ENCODE data around the gene SUPT4H1. TPM values are rescaled to one million over a fixed set of nuclear protein-coding genes. Genes with fewer than 3 reads are reported as not detected.
A peak's percentile ranks its signal among the peaks of the same experiment; 100 is the strongest.

Gene SUPT4H1
- total RNA-seq, 2 experiments from 2014 or later = 66.1 to 69.0 TPM

DNA sequence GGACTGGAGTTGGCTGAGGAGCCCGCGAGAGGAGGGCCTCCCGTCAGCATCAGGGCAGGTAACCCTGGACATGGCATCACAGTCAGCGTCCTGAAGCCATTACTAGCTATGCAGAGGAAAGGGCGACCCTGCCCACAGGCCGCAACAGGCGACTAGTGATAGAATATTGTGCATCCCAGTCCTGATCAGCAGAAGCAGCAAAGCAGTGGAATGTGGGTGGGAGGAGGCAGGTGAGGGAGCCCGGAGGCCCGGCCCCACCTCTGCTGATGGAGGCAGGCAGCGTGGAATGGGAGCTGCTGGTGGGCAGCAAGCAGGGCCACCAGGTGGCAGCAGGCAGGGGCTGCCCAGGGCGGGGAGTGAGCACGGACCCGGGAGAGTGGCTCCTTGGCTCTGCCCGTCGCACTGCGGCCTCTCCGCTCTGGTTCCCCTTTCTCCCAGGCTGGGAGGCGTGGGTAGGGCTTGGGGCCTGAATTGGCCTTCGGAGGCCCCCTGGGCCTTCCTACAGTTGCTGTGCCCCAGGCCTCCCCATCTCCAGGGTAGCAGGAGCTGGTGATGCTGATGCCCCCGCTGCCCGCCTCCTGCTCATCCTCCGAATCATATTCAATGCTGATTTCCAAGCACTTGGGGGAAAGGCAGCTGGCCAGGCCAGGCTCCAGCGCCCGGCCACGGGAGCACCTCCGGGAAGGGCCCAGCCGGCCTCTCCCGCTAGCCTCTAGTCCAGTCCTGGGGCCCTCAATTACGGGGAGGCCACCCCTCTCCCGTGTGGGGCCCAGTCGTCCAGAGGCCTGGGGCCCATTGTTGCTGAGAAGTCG, 43.6 kb downstream of the SUPT4H1 start:
- no peak for DNase-seq
- H3K36me3 Mint-ChIP-seq (ENCODE audit: low read depth) = no peaks in the 10 kb centered on the region
- ChIA-PET CTCF (interaction anchor here (1.1 to 2.0 kb wide), 6 partner anchors 9 to 109 kb away, joined by 3 to 8 read pairs (median 5); partner anchors contain the start of gene RNF43), POLR2A (interaction anchor here (0.6 kb wide), 1 partner anchor 9 kb away, joined by 3 read pairs; no protein-coding TSS in a partner anchor)
- no peaks in the 10 kb centered on the region for H3K9me3 Mint-ChIP-seq
- H3K4me1 Mint-ChIP-seq = no peaks in the 10 kb centered on the region
- H3K4me3 Mint-ChIP-seq = no peak overlapping the region
- H3K27ac Mint-ChIP-seq = no peak overlapping the region
- H3K27me3 Mint-ChIP-seq = no peaks in the 10 kb centered on the region

DNA sequence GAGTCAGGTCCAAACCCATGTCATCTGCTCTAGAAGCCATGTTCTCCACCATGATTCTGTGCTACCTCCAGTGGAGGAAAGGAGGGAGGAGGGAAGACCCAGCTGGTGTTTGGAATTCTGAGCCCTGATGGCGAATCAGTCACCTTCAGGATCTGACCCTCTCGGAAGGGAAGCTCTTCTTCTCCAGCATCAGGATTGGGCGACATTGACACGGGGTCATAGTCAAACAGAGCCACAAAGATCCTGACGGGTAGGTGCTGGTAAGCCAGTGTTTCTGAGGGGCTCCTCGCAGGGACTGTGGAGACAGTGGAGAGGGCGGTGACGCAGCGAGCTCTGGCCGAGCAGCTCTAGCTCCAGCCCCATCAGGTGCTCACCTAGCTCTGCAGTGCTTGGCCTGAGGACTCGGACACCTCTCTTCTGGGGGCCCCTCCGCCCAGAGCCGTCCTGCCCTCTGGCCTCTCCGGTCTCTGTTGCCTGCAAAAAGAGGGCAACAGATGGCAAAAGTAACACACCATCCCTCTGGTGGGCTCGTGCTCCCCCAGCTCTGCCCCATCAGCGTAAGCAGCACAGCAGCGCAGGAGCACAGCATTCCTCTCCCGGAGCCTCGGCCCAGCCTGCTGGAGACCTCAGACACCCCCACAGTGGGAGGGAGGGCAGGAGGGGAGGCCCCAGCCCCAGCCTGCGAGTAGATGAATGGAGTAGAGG, 44.4 kb downstream of the SUPT4H1 start:
- CTCF ChIA-PET = interaction anchor here (1.1 to 2.0 kb wide), 5 partner anchors 9 to 110 kb away, joined by 3 to 8 read pairs (median 5); partner anchors contain the start of gene RNF43
- H3K36me3 Mint-ChIP-seq (ENCODE audit: low read depth) = no peaks in the 10 kb centered on the region
- POLR2A ChIA-PET = no interaction called here
- H3K9me3 Mint-ChIP-seq = no peaks in the 10 kb centered on the region
- H3K27ac Mint-ChIP-seq = no peak overlapping the region
- no peak overlapping the region for H3K4me3 Mint-ChIP-seq
- no peaks in the 10 kb centered on the region for H3K4me1 Mint-ChIP-seq
- no peak for DNase-seq
- no peaks in the 10 kb centered on the region for H3K27me3 Mint-ChIP-seq

DNA sequence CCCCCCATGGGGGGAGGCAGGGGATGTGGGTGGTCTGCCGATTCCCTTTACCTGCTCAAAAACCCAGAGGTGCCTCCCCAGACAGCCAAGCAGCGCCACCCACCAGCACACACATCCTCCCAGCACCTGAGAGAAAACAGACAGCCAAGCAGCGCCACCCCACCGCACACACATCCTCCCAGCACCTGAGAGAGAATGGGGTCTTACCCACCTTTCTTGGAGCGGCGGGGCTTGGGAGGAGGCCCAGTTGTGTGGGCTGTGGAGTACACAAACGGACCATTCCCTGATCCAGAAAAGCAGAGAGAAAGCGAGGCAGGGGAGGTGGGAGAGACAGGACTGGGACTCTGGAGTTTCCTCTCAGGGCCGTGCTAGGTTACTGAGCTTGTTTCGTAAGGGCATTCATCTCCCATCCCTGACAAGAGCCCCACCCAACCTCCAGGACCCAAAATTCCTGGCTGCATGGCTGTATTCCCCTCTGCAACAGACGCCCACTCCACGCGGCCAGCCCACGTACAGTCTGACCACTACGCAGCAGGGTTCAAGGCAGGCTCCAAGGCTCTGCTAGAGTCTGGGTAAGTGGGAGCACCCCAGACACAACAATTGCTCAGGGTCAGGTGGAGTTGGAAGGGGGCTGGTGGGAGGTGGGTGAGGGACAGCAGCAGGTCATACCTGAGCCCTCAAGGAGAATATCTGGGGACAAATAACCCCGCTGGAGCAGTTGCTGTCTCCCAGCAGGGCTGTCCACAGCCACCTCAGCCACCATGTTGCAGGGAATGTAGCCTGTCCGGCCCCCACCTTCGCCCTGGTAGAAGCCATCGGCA, 45.7 kb downstream of the SUPT4H1 start:
- H3K4me3 Mint-ChIP-seq = no peak overlapping the region
- DNase-seq = no peak
- H3K27ac Mint-ChIP-seq = no peak overlapping the region
- no peaks in the 10 kb centered on the region for H3K4me1 Mint-ChIP-seq
- CTCF ChIA-PET = interaction anchor here (4.2 kb wide), 1 partner anchor 10 kb away, joined by 36 read pairs; no protein-coding TSS in a partner anchor
- H3K27me3 Mint-ChIP-seq = no peaks in the 10 kb centered on the region
- no peaks in the 10 kb centered on the region for H3K9me3 Mint-ChIP-seq
- H3K36me3 Mint-ChIP-seq (ENCODE audit: low read depth) = no peaks in the 10 kb centered on the region
- POLR2A ChIA-PET = no interaction called here

DNA sequence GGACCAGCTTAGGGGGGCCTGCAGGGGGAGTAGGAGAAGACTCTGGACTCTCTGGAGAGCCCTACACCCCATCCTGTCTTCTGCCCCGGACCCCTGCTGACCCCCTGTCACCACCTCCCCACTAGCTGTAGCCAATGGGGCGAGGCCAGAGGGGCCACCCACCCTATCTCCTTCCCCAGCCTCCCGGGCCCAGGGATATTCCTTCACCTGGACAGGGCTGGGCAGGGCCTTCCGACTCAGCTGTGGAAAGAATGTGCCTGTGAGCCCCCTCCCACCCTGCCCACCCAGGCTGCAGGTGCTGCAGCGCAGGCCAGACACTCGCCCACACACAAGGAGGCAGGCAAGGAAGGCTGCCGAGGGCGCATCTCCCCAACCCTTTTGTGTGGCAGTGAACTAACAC, 46.4 kb downstream of the SUPT4H1 start:
- ChIA-PET POLR2A (no interaction called here), CTCF (interaction anchor here (1.0 to 4.2 kb wide), 4 partner anchors 11 to 146 kb away, joined by 3 to 36 read pairs (median 6); partner anchors contain the start of genes RNF43 and SUPT4H1)
- no peaks in the 10 kb centered on the region for H3K4me1 Mint-ChIP-seq
- no peaks in the 10 kb centered on the region for H3K9me3 Mint-ChIP-seq
- H3K4me3 Mint-ChIP-seq = no peak overlapping the region
- H3K36me3 Mint-ChIP-seq (ENCODE audit: low read depth) = no peaks in the 10 kb centered on the region
- no peak for DNase-seq
- H3K27me3 Mint-ChIP-seq = no peaks in the 10 kb centered on the region
- H3K27ac Mint-ChIP-seq = no peak overlapping the region

DNA sequence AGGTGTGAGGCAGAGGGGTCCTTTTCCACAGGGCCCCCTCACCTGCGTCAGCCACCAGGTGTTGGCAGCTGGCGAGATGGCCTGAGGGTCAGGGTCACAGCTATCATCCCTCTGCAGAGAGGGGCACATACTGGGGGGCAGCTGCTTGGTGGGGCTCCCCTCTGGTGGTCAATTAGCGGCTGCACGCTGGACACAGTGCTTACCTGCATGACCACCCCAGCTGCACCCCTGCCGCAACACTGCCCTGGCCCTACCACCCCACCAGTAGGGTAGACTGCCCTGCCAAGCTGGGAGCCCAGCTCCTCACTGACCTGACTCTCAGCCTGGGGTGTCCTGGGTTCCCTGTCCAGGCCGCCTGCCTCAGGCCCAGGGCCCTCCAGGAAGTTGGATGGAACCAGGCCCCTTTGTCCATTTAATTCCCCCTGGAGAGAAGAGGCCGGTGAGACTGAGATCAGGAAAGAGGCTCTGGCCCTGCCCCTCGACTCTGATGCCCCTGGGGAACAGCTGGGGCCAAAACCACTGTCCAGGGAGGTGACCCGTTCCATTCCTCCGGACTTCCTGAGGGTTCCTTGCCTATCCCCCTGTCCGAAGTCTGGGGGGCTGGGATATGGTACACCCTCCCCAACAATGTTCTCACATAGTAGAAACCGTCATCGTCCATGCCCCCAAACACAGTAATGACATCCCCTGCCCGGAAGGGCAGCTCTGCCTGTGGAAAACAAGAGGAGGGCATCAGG, 47.1 kb downstream of the SUPT4H1 start:
- Mint-ChIP-seq H3K27me3 (peaks cover 2% of the 10 kb centered on the region), H3K4me1 (no peaks in the 10 kb centered on the region), H3K36me3 (ENCODE audit: low read depth) (no peaks in the 10 kb centered on the region), H3K4me3 (no peak overlapping the region), H3K9me3 (no peaks in the 10 kb centered on the region), H3K27ac (no peak overlapping the region)
- ChIA-PET POLR2A (no interaction called here), CTCF (interaction anchor here (0.7 to 4.2 kb wide), 12 partner anchors 8 to 147 kb away, joined by 3 to 36 read pairs (median 5); partner anchors contain the start of genes RNF43 and SUPT4H1)
- no peak for DNase-seq

DNA sequence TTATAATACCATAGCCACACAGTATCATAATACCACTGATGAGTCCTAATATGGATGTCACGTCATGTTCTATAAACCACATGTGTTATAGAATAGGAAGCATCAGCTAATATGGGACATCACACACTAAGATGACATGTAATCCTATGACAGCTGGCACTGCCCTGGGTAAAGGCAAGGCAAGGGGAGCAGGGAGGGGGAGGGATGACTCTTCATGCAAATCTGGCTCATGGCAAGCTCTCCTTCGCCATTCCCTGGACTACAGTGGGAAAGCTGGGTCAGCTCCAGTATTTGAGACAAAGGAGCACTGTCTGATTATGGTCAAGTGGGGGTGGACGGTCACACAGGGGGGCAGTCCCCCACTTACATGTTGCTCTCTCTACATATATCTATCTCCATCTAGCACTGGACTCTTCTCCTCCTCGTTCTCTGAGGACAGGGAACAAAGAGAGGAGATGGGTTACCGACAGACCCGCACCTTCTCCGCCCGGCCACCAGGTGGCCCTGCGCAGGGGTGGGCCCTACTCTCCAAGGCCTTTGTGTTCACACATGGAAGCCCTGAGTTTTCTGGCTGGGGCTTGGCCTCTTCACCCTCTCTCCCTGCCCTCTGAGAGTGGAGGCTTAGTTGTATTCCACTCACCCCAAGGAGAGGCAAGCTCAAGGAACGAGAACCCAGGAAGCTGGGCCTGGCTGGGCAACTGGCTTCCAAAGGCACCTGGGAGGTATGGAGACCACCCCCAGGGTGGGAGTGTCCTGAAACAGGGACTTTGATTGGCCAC, 47.8 kb downstream of the SUPT4H1 start:
- no peak overlapping the region for H3K4me3 Mint-ChIP-seq
- ChIA-PET POLR2A (no interaction called here), CTCF (interaction anchor here (0.7 to 4.2 kb wide), 16 partner anchors 8 to 135 kb away, joined by 3 to 36 read pairs (median 3); partner anchors contain the start of genes RNF43 and SUPT4H1)
- H3K27ac Mint-ChIP-seq = no peak overlapping the region
- no peaks in the 10 kb centered on the region for H3K9me3 Mint-ChIP-seq
- DNase-seq = peak; percentile 65
- H3K27me3 Mint-ChIP-seq = peaks cover 6% of the 10 kb centered on the region
- no peaks in the 10 kb centered on the region for H3K4me1 Mint-ChIP-seq
- no peaks in the 10 kb centered on the region for H3K36me3 Mint-ChIP-seq (ENCODE audit: low read depth)

DNA sequence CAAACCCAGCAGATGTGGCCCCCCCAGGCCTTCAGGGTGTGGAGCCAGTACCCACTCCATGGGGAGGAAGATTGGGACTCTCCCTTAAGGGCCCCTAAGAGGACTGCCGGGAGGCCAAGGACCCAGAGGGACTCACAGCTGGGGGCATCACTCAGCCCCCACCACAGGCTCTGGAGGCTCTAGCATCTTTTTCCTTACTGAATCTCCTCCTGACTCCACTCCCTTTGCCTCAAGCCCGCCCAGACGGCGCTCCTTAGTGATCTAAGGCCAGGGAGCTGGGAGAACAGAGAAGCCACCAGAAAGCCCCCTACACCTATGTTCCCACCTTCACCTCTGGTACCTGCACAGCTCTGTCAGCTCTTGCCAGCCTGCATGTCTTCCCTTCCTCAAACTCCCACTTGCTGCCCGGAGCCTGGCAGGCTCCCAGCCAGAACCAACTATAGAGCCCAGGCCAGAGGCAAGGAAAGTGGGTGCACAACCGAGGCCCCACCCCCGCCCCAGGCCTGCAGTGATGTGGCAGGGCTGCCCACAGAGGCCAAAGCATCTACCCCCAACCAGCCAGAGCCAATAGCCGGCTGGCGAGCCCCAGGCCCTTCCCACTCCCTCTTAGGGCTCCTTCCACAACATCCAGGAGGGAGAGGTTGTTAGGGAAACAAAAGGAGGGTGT, 48.9 kb downstream of the SUPT4H1 start:
- H3K4me1 Mint-ChIP-seq = no peaks in the 10 kb centered on the region
- H3K36me3 Mint-ChIP-seq (ENCODE audit: low read depth) = no peaks in the 10 kb centered on the region
- peaks cover 11% of the 10 kb centered on the region for H3K27me3 Mint-ChIP-seq
- POLR2A ChIA-PET = no interaction called here
- CTCF ChIA-PET = interaction anchor here (0.6 to 4.2 kb wide), 5 partner anchors 10 to 55 kb away, joined by 3 to 36 read pairs (median 4); no protein-coding TSS in a partner anchor
- H3K27ac Mint-ChIP-seq = no peak overlapping the region
- DNase-seq = no peak
- no peaks in the 10 kb centered on the region for H3K9me3 Mint-ChIP-seq
- no peak overlapping the region for H3K4me3 Mint-ChIP-seq

DNA sequence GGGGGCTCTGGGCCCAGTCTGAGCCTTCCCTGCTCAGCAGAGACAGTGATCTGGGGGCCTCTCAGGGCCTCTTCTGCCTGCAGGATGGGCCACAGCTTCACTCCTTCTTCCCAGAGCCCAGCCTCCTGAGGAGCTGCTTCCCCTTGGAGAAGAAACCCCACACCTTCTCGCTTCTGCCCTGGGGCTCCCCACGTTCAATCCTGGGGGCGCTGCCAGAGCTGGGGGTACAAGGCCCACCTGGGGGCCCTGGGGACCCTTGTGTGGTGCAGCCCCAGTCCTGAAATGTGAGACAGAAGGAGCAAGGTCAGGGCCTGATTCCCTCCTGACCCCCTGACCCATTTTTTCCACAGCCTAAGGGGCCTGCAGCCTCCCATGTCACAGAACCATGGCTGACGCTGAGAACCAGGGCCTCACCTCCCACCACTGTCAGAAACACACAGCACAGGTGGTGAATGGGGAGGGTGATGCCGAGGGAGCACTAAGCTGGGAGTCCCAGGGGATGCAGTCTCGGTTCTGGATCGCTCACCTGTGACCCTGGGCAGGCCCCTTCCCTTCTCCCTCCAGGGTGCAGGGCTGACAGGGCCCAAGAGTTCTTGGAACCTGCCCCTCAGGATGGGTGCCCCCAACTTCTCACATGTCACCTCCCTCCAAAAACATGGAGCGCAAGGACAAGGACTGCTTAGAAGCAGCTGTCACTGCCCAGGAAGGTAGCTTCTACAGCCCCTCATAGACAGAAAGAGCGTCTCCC, 49.7 kb downstream of the SUPT4H1 start:
- ChIA-PET POLR2A (no interaction called here), CTCF (interaction anchor here (0.6 to 4.2 kb wide), 4 partner anchors 10 to 42 kb away, joined by 3 to 36 read pairs (median 6); no protein-coding TSS in a partner anchor)
- Mint-ChIP-seq H3K9me3 (no peaks in the 10 kb centered on the region), H3K4me1 (no peaks in the 10 kb centered on the region), H3K36me3 (ENCODE audit: low read depth) (no peaks in the 10 kb centered on the region), H3K27ac (no peak overlapping the region), H3K27me3 (peaks cover 16% of the 10 kb centered on the region), H3K4me3 (no peak overlapping the region)
- DNase-seq = no peak

DNA sequence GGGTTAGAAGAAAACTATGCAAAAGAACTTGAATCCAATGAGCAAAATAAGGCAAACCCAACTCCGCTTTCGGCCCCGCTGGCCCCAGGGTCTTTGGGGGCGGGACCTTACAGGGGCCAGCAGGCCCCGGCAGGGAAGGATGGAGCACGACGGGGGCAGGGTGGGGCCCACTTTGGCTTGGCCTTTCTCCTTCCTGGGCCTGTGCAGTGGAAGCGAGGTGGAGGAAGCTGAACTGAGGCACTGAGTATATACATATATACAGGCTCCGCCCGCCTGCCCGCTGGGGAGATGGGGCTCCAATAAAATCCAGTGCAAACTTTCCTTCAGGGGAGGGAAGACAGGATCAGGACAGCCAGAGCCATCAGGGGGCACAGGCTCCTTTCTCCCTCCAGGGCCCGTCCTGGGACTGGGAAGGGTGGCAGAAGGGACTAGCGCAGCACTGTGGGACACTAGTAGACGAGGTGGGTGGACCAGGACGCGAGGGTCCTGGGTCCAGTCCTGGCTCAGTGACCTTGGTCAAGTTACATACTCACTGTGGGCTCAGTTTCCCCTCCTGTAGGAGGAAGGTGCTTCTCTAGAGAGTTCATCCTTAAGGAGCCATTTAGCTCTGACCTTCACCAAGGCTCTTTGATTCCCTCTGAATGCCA, 50.4 kb downstream of the SUPT4H1 start:
- H3K9me3 Mint-ChIP-seq = no peaks in the 10 kb centered on the region
- no peak overlapping the region for H3K27ac Mint-ChIP-seq
- POLR2A ChIA-PET = no interaction called here

DNA sequence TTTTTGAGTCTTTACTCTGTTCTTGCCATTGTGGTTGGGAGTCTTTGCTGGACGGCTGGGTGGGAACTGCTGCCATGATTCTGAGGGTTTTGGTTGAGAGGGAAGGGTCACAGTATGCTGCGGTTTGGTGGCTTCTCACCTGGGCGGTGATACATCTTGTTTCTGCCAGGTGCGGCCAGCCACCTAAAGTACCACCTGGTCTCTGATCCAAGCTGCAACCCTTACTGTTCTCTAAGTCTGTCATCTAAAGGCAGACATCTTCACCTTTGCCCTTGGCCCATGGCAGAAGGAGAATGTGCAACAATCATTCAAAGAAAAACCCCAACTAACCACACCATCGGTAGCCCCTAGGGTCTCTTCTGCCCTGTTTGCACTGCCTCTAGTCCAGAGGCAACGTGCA, 51.7 kb downstream of the SUPT4H1 start:
- H3K4me1 Mint-ChIP-seq = no peaks in the 10 kb centered on the region
- no peaks in the 10 kb centered on the region for H3K9me3 Mint-ChIP-seq
- peaks cover 19% of the 10 kb centered on the region for H3K27me3 Mint-ChIP-seq
- H3K27ac Mint-ChIP-seq = no peak overlapping the region
- H3K36me3 Mint-ChIP-seq (ENCODE audit: low read depth) = no peaks in the 10 kb centered on the region
- DNase-seq = no peak
- no peak overlapping the region for H3K4me3 Mint-ChIP-seq
- POLR2A ChIA-PET = no interaction called here
- CTCF ChIA-PET = interaction anchor here (0.5 to 1.6 kb wide), 3 partner anchors 15 to 147 kb away, joined by 3 to 4 read pairs (median 3); no protein-coding TSS in a partner anchor

More for the DNA sequence above, 50.4 kb downstream of the SUPT4H1 start:
- H3K4me1 Mint-ChIP-seq = no peaks in the 10 kb centered on the region
- CTCF ChIA-PET = interaction anchor here (0.6 to 1.1 kb wide), 2 partner anchors 16 to 43 kb away, joined by 3 read pairs; no protein-coding TSS in a partner anchor
- peaks cover 16% of the 10 kb centered on the region for H3K27me3 Mint-ChIP-seq
- H3K36me3 Mint-ChIP-seq (ENCODE audit: low read depth) = no peaks in the 10 kb centered on the region
- H3K4me3 Mint-ChIP-seq = no peak overlapping the region
- DNase-seq = no peak

All from activated CD4-positive, alpha-beta T cell treated with anti-CD3 and anti-CD28 coated beads, Interleukin-2, amount 10 ng/mL, durations not matched to agents 7 days and 5 days (primary cell).